ENCODE measurements around the gene IP6K3. TPM values are rescaled to one million over a fixed set of nuclear protein-coding genes. Genes with fewer than 3 reads are reported as not detected.

The IP6K3 gene
- total RNA-seq, 1 experiment from 2014 or later, result not detected

DNA sequence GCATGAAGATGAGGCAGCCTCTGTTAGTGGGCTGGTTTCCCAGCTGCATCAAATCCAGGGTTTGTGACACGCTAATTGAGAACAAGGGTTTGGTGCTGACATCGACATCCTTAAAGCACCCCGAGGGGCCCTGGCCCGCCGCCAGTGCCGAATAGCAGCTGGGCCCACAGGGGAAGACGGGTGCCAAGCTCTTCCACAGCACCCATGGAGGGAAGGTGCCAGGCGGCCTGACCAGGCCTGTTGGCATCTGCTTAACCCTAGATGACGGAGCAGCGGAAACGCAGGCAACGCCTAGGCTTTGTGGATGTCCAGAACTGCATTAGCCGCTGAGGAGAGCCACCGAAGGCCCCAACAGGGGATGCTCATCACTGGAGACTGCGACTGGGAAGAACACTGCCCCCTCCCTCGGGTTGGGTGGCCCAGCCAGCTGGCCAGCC lies 51.2 kb downstream of the IP6K3 start:
- H3K36me3 ChIP-seq, result peaks cover 38% of the 10 kb centered on the region
- H3K9me3 ChIP-seq, result no peaks in the 10 kb centered on the region
- DNase-seq, result peak; percentile 91
- H3K27me3 ChIP-seq, result no peaks in the 10 kb centered on the region
- no peak overlapping the region for H3K4me3 ChIP-seq

DNA sequence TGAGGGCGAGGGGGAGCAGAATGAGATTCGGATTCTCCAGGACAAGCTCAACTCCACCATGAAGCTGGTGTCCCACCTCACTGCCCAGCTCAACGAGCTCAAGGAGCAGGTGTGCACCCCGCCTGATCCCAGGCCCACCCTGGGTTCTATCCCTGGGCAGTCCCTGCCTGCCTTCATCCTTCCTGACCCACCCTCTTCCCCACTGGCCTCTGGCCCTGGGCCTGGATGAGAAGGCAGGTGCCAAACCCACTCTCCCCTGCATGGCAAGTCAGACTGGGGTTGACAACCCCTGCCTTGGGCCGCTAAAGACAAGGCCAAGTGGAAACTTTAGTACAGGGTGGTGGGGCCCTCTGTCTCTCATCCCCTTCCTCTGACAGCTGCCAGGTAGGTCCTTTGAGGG lies 51.7 kb downstream of the IP6K3 start:
- H3K4me3 ChIP-seq, result no peak overlapping the region
- peaks cover 33% of the 10 kb centered on the region for H3K36me3 ChIP-seq
- no peaks in the 10 kb centered on the region for H3K9me3 ChIP-seq
- no peaks in the 10 kb centered on the region for H3K27me3 ChIP-seq
- peak; percentile 18 for DNase-seq

GRCh38 chr6:33694401-33694931 lies 52.2 kb downstream of the IP6K3 start:
- peaks cover 31% of the 10 kb centered on the region for H3K36me3 ChIP-seq
- no peaks in the 10 kb centered on the region for H3K9me3 ChIP-seq
- no peak overlapping the region for H3K4me3 ChIP-seq

DNA sequence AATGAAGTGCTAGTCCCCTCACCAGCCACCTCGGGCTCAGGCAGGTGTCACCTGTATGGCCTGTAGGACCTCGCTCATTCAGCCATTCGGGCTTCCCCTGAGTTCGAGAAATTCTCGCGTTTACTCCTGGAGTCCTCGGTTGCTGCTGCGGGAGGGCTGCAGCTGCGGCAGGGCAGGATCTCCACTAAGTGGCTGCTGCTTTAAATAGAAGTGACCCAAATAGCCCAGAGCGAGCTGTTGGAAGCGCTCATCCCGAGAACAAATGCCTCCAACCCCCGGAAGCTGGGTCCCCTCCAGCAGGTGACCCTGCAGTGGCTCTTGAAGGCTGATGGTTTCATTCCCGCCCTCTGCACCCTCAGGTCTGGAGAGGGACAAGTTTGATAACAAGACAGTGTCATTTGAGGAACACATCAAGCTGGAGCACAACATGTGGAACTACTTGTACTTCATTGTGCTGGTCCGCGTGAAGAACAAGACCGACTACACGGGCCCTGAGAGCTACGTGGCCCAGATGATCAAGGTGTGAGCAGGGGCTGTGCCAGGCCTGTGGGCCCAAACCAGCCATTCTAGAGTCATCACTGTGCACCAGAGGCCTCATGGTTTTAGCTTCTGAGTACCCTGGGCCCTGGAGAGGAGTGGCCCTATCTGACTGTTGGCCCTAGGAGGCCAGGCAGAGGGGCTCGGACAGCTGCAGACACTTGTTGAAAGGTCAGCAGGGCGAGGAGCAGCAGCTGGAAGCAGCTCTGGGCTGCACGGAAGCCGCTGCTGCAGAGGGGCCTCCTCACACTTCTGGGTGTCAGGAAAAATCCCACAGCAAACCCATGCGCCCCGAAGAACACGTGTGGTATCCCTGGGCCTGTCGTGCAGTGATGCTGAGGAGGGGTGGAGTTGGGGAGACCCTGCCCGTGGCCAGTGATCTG lies 53.3 kb downstream of the IP6K3 start:
- no peak for DNase-seq
- Histone ChIP-seq H3K9me3 (no peaks in the 10 kb centered on the region), H3K27me3 (no peaks in the 10 kb centered on the region), H3K4me3 (no peak overlapping the region), H3K36me3 (peaks cover 31% of the 10 kb centered on the region)

More at GRCh38 chr6:33694401-33694931, 52.2 kb downstream of the IP6K3 start:
- H3K27me3 ChIP-seq, result no peaks in the 10 kb centered on the region
- DNase-seq, result no peak

- DNase-seq, result no peak
- no peaks in the 10 kb centered on the region for H3K27me3 ChIP-seq
- peaks cover 27% of the 10 kb centered on the region for H3K36me3 ChIP-seq
- no peak overlapping the region for H3K4me3 ChIP-seq
- H3K9me3 ChIP-seq, result no peaks in the 10 kb centered on the region
These were observed 53.9 kb downstream of the IP6K3 start for GRCh38 chr6:33692760-33693158.

- Histone ChIP-seq H3K36me3 (peaks cover 21% of the 10 kb centered on the region), H3K27me3 (no peaks in the 10 kb centered on the region), H3K4me3 (no peak overlapping the region), H3K9me3 (no peaks in the 10 kb centered on the region)
- peak; percentile 62 for DNase-seq
These were observed 54.5 kb downstream of the IP6K3 start for GRCh38 chr6:33692078-33692759.

- no peaks in the 10 kb centered on the region for H3K9me3 ChIP-seq
- DNase-seq, result no peak
- H3K27me3 ChIP-seq, result no peaks in the 10 kb centered on the region
- H3K4me3 ChIP-seq, result no peak overlapping the region
- H3K36me3 ChIP-seq, result peaks cover 18% of the 10 kb centered on the region
These were observed 55.1 kb downstream of the IP6K3 start for GRCh38 chr6:33691456-33692077.

DNA sequence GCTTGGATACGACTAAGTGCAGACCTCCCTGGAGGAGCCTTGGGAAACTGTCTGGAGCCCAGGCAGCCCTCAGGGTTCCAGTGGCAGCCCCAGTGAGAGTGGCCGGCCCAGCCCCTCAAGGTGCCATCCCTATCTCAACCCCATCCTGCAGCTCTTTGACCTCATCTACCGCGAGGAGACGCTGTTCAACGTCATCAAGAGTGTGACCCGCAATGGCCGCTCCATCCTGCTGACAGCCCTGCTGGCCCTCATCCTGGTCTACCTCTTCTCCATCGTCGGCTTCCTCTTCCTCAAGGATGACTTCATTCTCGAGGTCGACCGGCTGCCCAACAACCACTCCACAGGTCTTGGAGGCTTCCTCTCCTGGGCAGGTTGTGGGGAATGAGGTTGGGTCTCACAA lies 55.9 kb downstream of the IP6K3 start:
- Histone ChIP-seq H3K27me3 (no peaks in the 10 kb centered on the region), H3K36me3 (peaks cover 12% of the 10 kb centered on the region)

GRCh38 chr6:33689879-33690278 lies 56.8 kb downstream of the IP6K3 start:
- Histone ChIP-seq H3K27me3 (no peaks in the 10 kb centered on the region), H3K4me3 (no peak overlapping the region), H3K9me3 (no peaks in the 10 kb centered on the region), H3K36me3 (peaks cover 11% of the 10 kb centered on the region)
- no peak for DNase-seq

More for the DNA sequence above, 55.9 kb downstream of the IP6K3 start:
- H3K4me3 ChIP-seq, result no peak overlapping the region
- no peaks in the 10 kb centered on the region for H3K9me3 ChIP-seq
- DNase-seq, result no peak

DNA sequence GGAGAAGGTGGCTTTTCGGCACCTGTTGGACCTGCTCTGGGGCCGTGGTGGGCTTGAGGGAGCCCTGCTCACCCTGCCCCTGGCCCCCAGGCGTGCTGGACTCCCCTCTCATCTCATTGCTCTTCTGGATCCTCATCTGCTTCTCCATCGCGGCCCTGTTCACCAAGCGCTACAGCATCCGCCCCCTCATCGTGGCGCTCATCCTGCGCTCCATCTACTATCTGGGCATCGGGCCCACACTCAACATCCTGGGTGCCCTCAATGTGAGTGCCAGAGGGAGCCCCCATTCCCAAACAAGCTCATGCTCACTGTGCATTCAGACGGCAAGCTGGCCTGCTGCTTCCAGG lies 57.6 kb downstream of the IP6K3 start:
- H3K9me3 ChIP-seq, result no peaks in the 10 kb centered on the region
- DNase-seq, result no peak
- H3K4me3 ChIP-seq, result no peak overlapping the region
- no peaks in the 10 kb centered on the region for H3K27me3 ChIP-seq
- peaks cover 11% of the 10 kb centered on the region for H3K36me3 ChIP-seq

DNA sequence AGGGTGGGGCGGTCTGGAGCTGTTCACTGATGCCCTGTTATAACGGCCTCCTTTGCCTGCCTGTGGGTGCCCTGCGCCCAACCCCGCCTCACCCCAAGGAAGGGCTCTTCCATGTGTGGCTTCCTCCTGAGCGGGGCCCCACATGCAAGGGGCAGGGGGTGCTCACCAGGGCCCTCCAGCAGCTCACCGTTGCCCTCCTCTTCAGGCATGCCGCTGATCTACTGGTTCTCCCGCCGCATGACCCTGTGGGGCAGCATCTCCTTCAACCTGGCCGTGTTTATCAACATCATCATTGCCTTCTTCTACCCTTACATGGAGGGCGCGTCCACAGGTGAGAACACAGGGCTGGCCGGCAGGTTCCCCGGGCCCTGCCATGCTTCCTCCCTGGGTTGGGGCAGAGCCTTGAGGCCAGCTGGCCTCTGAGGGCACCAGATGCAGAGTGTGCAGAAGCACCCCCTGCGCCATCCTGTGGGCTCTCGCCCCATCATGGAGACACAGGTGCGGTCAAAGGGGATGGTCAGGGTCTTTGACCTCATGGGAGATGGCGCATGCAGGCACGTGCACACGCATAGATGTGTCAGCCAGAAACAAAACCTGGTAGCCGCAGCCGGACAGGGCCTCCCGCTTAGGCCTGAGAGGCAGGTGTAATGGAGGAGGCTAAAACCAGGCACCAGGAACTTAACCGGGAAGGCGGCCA lies 58.1 kb downstream of the IP6K3 start:
- DNase-seq, result no peak
- H3K27me3 ChIP-seq, result no peaks in the 10 kb centered on the region
- H3K4me3 ChIP-seq, result no peak overlapping the region
- peaks cover 7% of the 10 kb centered on the region for H3K36me3 ChIP-seq
- no peaks in the 10 kb centered on the region for H3K9me3 ChIP-seq

DNA sequence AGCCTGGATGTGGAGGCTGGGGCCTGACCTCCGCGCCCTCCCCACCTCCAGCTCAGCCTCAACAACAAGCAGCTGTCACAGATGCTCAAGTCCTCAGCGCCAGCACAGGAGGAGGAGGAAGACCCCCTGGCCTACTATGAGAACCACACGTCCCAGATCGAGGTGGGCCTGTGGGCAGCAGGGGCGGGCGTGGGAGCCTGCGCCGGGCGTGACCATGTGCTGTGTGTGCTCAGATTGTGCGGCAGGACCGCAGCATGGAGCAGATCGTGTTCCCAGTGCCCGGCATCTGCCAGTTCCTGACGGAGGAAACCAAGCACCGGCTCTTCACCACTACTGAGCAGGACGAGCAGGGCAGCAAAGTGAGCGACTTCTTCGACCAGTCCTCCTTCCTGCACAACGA lies 58.7 kb downstream of the IP6K3 start:
- no peaks in the 10 kb centered on the region for H3K27me3 ChIP-seq
- no peaks in the 10 kb centered on the region for H3K9me3 ChIP-seq
- peaks cover under 1% of the 10 kb centered on the region for H3K36me3 ChIP-seq
- DNase-seq, result no peak
- H3K4me3 ChIP-seq, result no peak overlapping the region

DNA sequence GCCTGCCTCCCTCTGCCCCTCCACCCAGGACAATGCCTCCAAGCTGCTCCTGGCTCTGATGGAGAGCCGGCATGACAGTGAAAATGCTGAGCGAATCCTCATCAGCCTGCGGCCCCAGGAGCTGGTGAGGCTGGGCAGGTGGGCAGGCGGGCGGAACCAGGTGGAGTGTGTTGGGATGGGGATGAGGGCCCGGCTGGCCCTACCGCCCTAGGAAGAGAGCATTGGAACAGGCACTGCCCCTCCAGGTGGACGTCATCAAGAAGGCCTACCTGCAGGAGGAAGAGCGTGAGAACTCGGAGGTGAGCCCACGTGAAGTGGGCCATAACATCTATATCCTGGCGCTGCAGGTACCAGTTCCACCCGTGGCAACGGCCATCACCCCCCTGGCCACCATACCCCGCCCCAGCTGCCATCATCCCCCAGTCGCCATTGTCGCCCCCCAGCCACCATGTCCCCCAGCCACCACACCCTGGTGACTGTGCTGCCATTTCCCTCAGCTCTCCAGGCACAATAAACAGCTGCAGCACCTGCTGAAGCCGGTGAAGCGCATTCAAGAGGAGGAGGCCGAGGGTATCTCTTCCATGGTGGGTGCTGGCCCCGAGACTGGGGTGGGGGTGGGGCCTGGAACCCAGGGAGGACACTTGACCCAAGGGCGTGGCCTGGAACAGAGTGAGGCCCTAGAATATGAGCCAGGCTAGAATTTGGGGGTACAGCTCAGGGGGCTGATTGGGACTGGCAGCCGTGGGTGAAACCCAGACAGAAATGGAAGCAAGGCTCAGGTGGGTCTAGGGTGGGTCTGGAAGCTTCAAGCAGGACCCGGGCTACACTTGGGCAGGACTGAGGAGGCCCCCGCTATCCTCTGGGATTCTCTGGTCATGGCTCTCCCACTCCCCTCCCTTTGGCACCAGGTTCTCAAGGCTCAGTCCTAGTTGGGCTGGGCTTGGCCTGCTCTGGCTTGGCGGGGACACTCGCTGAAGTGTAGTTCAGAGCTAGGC lies 59.4 kb downstream of the IP6K3 start:
- no peak overlapping the region for H3K4me3 ChIP-seq
- H3K27me3 ChIP-seq, result no peaks in the 10 kb centered on the region
- no peaks in the 10 kb centered on the region; the same call in 1 of the 2 replicates for H3K36me3 ChIP-seq
- no peaks in the 10 kb centered on the region for H3K9me3 ChIP-seq
- no peak for DNase-seq

DNA sequence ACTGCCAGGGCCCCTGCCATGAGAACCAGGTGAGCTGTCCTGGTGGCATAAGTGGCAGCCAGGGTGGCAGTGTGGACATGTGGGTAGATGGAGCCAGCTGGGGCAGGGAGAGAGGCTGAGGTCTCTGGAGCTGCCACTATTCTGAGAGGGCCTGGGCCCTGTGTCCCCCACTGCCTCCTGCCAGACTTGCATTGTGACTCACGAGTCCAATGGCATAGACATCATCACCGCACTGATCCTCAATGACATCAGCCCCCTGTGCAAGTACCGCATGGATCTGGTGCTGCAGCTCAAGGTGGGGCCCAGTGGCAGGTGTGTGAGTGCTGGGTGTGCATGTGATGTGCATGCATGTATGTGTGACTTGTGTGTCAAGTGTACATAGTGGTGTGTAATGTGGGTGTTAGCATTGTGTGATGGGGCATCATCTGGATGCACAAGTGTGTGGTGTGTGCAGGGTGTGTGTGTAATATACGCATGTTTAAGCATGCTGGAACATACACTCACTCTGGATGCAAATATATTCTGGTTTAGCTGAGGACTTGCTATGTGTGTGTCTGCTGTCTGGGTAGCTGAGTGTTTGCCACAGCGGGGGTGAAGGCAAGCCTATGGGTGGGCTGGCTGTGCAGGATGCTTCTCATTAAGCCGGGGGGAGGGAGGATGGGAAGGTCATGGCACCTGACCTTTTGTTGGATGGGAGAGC lies 60.3 kb downstream of the IP6K3 start:
- H3K36me3 ChIP-seq, result no peaks in the 10 kb centered on the region; the same call in 1 of the 2 replicates
- DNase-seq, result no peak
- H3K27me3 ChIP-seq, result no peaks in the 10 kb centered on the region
- H3K4me3 ChIP-seq, result no peak overlapping the region
- no peaks in the 10 kb centered on the region for H3K9me3 ChIP-seq

Measured in MG63 (cell line).